Anterior cingulate cortex (tissue), 58 donors: ENCODE results near the gene KCNQ2.
A peak's percentile ranks its signal among the peaks of the same experiment; 100 is the strongest.

Experiments
- DNase-seq, 58 donors: peaks; one replicate each; lab custom pipeline; 2025; lab: John Stamatoyannopoulos, UW

The KCNQ2 gene

GRCh38 chr20:63441136-63442099, 31.0 kb downstream of the KCNQ2 start:
- no peak for DNase-seq

GRCh38 chr20:63440366-63440955, 32.0 kb downstream of the KCNQ2 start:
- DNase-seq, result no peak

DNA sequence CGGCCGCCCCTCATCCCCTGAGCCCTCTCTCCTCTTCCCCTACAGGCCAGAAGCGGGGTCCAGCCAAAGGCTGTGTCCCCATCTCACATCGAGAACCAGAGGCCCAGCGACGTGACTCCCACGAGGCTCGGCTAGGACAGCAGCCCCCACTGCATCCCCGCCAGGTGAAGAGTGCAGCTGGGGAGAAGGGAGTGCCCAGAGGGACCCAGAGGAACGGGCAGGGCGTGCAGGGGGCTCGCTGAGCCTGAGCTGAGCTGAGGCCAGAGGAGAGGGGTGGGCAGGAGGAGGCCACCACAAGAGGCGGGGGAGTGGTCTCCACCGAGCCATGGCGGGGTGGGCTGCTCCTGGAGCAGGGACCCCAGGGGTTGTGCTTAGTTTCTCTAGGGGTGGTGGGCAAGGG, 32.6 kb downstream of the KCNQ2 start:
- no peak for DNase-seq

GRCh38 chr20:63438121-63438520, 34.3 kb downstream of the KCNQ2 start:
- no peak for DNase-seq

GRCh38 chr20:63435552-63435951, 36.9 kb downstream of the KCNQ2 start:
- DNase-seq, result peak in 14 of 58 donors; percentile 4 to 54 (median 26)

DNA sequence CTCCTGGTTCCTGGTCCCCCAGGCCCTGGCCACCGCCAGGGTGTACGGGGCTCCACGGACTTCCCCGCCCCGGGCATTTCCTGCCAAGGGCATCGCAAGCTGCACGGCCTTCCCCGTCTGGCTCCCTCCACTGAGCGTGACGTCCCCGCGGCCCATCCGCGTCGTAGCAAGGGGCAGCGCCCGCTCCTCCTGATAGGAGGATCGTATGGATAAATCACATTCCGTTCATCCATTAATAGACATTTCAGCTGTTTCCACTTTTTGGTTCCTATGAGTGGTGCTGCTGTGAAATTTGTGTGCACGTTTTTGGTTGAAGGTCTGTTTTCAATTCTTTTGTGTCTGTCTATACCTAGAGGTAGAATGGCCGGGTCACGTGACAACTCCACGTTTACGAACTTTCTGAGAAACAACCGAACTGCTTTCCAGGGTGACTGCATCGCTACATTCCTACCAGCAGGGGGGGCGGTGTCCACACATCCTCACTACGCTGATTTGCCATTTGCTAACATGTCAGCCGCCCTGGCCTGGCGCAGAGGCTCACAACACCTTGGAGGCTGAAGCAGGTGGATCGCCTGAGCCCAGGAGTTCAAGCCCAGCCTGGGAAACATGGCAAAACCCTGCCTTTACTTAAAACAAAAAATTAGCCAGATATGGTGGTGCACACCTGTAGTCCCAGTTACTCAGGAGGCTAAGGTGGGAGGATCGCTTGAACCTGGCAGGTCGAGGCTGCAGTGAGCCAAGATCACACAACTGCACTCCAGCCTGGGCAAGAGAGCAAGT, 37.7 kb downstream of the KCNQ2 start:
- DNase-seq, result peak in 47 of 58 donors; percentile 14 to 82 (median 47)

GRCh38 chr20:63433756-63434531, 38.5 kb downstream of the KCNQ2 start:
- no peak for DNase-seq

DNA sequence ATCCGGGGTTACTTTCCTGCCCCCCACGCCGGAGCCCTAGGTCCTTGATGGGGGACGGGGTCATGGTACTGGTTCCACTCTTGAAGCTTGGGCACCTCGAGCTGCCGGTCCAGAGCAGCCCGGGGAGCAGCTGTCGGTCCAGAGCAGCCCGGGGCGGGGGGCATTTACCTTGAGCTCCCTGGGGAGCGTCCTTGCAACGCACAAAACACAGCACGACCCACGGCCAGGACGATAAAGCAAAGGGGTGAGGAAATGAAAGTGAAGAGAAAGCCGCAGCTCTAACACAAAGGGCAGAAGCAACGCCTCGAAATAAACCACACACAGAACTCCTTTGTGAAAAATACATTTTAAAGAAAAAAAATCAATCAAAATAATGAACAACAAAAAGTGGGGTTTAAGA, 39.1 kb downstream of the KCNQ2 start:
- no peak for DNase-seq

DNA sequence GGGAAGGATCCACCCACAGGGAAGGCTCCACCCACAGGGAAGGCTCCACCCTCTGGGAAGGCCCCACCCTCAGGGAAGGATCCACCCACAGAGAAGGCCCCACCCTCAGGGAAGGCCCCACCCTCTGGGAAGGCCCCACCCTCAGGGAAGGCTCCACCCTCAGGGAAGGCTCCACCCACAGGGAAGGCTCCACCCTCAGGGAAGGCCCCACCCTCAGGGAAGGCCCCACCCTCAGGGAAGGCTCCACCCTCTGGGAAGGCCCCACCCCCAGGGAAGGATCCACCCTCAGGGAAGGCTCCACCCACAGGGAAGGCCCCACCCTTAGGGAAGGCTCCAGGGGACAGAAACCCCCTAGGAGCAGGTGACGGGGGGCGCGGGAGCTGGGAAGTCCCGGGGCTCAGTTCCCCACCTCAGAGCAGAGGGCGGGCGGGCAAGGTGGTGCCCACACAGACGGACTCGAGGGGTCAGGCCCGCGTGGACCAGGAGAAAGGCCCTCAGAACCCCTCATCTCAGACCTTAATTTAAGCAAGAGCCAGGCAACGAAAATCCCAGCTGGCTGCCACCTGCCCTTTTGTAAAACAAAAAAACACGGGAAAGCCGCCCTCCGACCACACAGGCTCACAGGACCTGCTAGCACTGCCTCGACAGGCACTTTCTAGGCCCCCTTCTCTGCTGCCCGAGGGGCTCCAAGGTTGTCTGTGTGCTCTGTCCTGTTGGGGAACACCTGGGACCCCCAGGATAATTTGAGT, 39.7 kb downstream of the KCNQ2 start:
- no peak for DNase-seq

DNA sequence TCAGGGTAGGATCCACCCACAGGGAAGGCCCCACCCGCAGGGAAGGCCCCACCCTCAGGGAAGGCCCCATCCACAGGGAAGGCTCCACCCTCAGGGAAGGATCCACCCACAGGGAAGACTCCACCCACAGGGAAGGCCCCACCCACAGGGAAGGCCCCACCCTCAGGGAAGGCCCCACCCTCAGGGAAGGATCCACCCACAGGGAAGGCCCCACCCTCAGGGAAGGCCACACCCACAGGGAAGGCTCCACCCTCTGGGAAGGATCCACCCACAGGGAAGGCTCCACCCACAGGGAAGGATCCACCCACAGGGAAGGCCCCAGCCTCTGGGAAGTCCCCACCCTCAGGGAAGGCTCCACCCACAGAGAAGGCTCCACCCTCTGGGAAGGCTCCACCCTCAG, 40.5 kb downstream of the KCNQ2 start:
- no peak for DNase-seq

- no peak for DNase-seq
Observed at GRCh38 chr20:63430891-63431290, 41.6 kb downstream of the KCNQ2 start.

- no peak for DNase-seq
Observed at GRCh38 chr20:63429992-63430391, 42.5 kb downstream of the KCNQ2 start.

GRCh38 chr20:63428906-63429575, 43.4 kb downstream of the KCNQ2 start:
- DNase-seq, result no peak

- no peak for DNase-seq
Observed at GRCh38 chr20:63427724-63428330, 44.6 kb downstream of the KCNQ2 start.

GRCh38 chr20:63427206-63427605, 45.2 kb downstream of the KCNQ2 start:
- no peak for DNase-seq

DNA sequence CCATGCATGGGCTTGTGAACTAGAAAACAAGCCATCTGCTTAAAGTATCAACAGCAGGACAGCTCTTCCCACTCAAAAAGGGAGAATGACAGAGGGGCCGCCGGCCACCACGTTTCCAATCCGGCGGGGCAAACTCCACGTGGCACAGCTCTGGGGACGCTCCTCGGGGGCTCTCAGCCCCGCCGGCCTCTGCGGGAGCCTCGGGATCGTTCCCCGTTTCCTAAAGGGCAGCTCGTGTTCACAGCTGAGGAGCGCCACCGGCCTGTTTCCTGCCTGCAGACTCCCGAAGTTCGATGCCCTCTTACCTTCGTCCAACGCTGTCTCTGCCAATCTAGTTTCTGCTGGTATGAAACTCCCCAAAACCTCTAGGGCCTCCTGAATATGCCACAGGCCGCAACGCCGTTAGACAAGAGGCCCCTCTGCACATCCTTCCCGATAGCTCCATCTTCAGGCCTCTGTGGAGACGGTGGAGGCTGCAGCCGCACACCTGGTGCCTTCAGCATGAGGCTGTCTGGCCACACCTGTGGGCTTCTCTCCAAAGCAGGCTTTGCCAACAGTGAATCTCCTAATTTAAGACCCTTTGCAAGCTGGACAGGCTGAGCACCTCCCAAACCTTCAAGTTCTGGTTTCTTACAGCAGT, 46.5 kb downstream of the KCNQ2 start:
- no peak for DNase-seq

DNA sequence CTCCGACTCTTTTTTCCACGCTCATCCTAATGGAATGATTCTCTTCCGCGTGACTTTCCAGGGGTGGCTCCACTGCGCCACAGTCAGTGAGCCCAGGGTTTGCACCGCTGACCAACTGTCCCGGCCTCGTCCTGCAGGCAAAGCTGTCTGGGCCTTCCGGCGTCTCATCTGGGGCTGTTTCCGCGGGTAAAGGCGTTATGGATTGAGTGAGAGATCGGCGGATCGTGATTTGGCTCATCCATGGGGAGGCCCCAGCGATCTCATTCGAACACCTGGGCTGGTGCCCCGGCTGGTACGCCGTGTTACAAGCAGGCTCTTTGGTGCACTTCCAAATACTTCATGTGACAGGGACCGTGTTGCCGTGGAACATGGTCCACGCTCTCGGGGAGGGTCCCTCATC, 47.8 kb downstream of the KCNQ2 start:
- no peak for DNase-seq

DNA sequence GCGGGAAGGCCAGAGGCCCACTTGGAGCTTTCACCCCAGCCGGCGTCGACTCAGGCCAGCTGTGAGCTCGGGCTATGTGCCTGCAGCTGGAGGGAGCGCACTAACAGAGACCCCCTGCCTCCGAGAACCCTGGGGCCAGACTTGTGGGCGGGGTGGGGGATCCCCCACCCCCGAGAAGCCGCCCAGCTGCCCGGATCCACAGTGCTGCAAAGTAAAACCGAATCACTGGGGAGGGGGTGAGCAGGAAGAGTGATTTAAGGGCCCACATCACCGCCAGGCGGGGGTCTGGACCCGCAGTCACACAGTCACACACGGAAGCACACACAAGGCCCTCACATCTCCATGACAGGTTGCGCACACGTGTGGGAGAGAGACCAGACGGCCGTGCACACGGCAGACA, 48.7 kb downstream of the KCNQ2 start:
- no peak for DNase-seq
